MM.1S (cell line): ENCODE measurements around the gene ZNF487.
"Not testable (repeated sequence)": the region's sequence is repeated elsewhere in the genome, so short reads cannot be mapped to it uniquely, and the experiment has no call there.

ENCODE experiments used
- CTCF ChIP-seq: fragments of 300-600 bp; sonication (generic); IDR thresholded peaks from 2 replicates; pipeline ENCODE4 v1.5.1; 2016; ENCODE audit warnings: antibody characterized with exemption, low read length, mixed read lengths
- EZH2 ChIP-seq: fragments of 300-600 bp; sonication (generic); optimal IDR thresholded peaks from 2 replicates; pipeline ENCODE3; 2017; ENCODE audit warnings: low read depth, mild to moderate bottlenecking, antibody characterized with exemption, low read length, mixed read lengths

DNA sequence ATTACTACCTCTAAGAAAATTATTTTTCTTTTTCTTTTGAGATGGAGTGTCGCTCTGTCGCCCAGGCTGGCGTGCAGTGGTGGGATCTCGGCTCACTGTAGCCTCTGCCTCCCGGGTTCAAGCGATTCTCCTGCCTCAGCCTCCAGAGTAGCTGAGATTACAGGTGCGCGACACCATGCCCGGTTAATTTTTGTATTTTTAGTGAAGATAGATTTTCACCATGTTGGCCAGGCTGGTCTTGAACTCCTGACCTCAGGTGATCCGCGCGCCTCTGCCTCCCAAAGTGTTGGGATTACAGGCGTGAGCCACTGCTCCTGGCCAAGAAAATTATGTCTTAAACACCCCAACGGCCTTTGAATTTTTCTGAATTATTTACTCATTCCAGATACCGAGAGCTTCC lies 19.6 kb downstream of the ZNF487 start:
- not testable (repeated sequence) for TF ChIP-seq CTCF, EZH2
